ENCODE measurements around the gene PWWP2A.

DNA sequence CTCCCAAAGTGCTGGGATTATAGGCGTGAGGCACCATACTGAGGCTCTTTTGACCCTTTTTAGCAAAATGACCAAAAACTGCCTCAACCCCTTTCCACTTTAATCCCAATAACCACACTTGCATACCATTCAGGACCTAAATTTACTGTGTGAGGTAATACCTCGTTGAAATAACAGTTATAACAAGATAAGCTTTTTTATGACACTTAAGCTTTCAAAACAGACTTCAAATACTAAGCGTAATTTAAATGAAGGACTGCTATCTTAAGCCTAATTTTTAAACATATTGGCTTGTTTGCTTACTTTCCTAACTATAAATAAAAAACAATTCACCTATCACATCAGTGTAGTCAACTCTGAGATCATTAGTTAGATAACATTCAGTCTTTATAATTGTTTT is 37.8 kb downstream of the PWWP2A start:
- TF ChIP-seq CTCF (conservative IDR thresholded peaks at IDR 0.05): no peak
- no peak for TF ChIP-seq ZFX (IDR thresholded peaks at IDR 0.05)
